Prostate gland (tissue), 2 donors: ENCODE measurements around the gene FRMD4B.

Experiments used
- CTCF ChIP-seq, 4 experiments: fragments of 200-600 bp in 2 of 4; fragments of 450-650 bp in 2 of 4; sonication (generic) in 2 of 4; IDR thresholded peaks; 1 replicate in 3 of 4; 2 replicates in 1 of 4; pipeline ENCODE4 v1.5.1; 2016 to 2019; ENCODE audit warnings: antibody characterized with exemption in 4 of 4, mild to moderate bottlenecking in 2 of 4, moderate library complexity in 2 of 4
- POLR2A ChIP-seq: fragments of 450-650 bp; IDR thresholded peaks from one replicate; pipeline ENCODE4 v1.6.1; 2016; ENCODE audit warnings: antibody characterized with exemption, mild to moderate bottlenecking
- POLR2AphosphoS5 ChIP-seq: sonication (generic); formaldehyde crosslinking; IDR thresholded peaks from one replicate; pipeline ENCODE4 v1.6.1; 2017; ENCODE audit warnings: antibody characterized with exemption

- no peak for TF ChIP-seq POLR2A
- TF ChIP-seq POLR2AphosphoS5: no peak
- TF ChIP-seq CTCF (IDR thresholded peaks at IDR 0.05): no peak
Measured at GRCh38 chr3:69326855-69327300, 59.0 kb downstream of the FRMD4B start.
